Stimulated activated CD8-positive, alpha-beta memory T cell treated with anti-CD3 and anti-CD28 coated beads, Interleukin-15, amount 100 ng/mL, for 1 hour (primary cell): ENCODE data around the gene EPHA3.

ENCODE experiments used
- DNase-seq: peaks from one replicate; pipeline ENCODE4 v3.0.0-alpha.2; 2020; ENCODE audit warnings: low read depth

The EPHA3 gene

DNA sequence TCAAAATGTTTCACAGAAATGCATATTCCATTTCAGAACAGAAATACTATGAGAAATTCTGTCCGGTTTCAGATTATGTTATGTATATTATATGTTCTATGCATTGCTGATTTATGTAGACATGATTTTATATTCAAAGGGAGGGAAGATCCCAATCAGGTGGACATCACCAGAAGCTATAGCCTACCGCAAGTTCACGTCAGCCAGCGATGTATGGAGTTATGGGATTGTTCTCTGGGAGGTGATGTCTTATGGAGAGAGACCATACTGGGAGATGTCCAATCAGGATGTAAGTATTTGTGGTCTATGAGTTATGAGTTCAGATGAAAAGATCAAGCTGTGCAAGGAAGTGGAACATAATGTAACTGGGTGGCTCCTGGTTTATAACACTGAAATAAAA, 341.7 kb downstream of the EPHA3 start:
- DNase-seq = no peak

DNA sequence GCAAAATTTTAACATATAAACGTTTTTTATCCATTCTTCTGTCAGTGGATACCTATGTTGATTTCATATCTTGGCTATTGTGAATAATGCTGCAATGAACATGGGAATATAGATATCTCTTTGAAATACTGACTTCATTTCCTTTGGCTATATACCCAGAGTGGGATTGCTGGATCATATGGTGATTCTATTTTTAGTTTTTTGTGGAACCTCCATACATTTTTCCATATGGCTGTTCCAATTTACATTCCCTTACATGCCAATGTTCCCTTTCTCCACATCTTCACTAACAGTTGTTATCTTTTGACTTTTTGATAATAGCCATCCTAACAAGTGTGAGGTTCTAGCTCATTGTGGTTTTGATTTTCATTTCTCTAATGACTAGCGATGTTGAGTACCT, 344.6 kb downstream of the EPHA3 start:
- DNase-seq = no peak

DNA sequence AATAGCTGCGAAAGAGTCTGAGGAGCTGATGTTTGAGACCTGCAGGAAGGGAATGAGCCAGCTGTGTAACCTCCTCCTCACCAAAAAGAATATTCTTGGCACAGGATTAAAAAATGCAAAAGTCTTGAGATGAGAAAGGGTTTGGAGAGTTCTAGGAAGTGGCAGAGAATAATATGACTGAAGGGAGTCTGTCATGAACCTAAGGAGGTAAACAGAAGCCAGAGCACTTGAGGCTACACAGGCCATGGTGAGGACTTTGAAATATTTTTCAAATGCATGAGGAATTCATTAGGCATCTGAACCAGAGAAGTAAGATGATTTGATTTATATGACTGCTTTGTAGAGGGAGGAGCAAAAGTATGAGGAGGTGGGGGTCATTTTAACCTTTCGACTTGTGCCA, 347.8 kb downstream of the EPHA3 start:
- DNase-seq = no peak

DNA sequence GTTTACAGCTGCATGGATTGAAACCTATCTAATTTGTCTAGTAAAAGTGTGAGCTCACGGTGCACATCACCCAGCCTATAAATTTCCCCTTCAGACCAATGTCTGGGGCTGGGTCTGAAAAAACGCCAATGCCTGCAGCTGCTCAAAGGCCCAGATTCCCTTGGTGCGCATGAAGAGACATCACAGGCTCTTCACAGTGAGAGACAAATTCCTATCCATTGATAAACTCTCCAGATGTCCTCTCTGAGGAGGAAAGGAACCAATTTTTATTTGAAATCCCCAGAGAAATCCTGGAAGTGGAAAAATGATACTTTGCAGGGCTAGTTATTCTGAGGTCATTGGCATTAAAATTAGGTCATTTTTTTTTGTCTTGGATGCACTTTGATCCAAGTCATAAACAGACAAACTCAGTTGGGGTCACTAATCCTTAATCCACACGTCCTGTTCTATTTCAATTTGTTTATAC, 360.5 kb downstream of the EPHA3 start:
- no peak for DNase-seq

DNA sequence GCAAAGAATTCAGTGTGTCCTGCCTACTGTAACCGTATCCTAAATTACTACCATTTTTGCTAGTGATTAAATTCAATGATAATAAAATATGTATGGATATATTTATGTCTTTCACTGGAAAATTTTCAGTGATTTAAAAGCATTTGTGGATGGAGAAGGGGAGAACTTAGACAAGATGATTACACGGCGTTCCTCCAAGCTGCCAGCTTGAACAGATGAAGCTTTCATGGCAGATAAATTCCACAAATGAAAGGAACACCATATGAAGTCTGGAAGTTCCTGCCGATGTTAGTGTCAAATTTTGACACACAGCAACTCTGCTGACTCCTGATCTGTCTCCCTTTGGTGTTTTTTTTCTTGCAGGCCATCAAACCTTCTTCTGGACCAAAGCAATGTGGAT, 364.7 kb downstream of the EPHA3 start:
- no peak for DNase-seq

DNA sequence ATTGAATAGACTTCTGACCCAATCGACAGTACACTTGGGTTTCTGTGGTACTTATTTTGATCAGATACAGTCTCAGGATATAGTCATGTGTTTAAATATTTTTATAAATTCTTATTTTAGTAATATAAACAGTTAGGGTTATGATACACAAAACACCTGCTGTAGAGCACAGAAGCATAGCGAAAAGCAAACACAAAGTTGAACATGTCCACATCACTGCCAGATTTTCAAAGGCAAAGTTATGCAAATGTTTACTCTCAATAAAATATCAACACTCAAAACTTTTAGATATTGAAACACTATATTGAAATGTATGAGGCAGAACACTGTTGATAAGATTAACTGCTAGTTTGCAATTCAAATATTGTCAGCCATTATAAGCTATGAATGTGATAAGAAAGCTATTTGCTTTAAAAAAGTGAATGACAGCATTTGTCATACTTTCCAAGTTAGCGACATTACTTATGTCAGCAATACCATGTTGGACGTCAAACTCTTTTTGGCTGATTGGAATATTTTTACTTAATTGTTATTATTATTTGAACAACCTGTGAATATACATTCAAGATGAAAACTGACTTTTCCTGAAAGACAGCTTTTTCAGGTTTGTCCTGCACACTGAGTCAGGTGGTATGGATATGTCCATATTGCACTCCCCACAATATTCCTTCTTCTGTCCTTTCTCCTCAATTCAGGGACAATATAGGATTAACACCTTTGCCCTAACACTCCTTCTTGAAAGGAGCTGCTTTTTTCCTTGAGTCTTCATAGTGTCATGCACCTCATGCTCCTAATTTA, 367.1 kb downstream of the EPHA3 start:
- DNase-seq = no peak

DNA sequence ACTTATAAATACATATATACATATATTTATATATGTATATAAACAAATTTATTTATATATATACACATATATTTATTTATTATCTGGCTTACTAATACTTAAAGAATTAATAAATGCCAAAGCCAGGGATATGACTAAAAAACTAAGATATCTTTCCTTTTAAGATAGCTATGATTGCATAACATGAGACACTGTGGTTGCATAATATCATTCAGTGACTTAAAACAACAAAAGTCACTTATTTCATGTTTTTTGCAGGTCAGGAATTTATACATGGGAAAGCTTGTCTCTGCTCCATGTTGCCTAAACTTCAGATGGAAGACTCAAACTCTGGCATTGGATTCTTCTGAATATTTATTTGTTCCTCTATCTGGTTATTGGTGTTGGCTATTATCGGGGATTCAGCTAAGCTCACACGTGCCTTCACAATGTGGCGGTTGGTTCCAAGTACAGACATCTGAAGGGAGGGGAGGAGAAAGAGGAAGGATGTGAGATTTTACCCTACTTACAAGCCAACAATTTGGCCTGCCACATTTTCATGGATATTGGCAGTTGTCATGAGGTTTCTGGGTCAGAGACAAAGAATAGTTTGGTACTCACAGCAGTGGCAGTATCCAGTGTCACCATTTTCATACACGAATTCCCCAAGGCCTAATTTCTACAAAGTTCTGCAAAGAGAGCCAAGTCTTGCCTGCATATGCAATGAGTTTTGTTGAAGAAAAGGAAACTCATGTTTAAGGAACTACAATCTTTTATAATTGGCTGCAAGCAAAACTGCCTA, 381.6 kb downstream of the EPHA3 start:
- DNase-seq = no peak

DNA sequence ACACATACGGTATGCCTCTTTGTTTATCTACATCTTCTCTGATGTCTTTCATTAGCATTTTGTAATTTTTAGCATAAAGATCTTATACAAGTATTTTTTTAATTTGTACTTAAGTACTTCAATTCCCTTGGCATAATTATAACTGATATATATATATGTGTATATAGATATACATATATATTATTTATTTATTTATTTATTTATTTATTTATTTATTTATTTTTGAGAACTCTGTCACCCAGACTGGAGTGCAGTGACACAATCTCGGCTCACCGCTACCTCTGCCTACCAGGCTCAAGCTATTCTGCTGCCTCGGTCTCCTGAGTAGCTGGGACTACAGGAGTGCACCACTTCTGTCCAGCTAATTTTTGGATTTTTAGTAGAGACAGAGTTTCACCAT, 382.7 kb downstream of the EPHA3 start:
- no peak for DNase-seq

DNA sequence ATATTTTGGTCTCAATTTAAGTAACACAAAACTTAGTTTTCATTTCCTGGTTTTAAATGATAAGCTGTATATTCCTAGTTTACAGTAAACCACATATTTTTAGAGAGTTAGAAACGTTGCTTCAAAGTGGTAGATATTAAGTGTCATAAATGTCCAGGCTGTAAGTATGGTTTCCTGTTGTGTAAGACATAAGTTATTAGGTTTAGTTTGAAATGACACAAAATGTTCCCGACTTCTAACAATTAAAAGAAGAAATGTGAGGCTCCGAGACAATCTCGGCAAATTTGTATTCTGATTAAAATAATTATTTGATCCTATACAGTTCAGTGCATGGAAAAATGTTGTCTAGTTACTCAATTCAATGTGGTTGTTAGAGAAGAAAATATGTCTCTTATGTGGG, 387.3 kb downstream of the EPHA3 start:
- no peak for DNase-seq

DNA sequence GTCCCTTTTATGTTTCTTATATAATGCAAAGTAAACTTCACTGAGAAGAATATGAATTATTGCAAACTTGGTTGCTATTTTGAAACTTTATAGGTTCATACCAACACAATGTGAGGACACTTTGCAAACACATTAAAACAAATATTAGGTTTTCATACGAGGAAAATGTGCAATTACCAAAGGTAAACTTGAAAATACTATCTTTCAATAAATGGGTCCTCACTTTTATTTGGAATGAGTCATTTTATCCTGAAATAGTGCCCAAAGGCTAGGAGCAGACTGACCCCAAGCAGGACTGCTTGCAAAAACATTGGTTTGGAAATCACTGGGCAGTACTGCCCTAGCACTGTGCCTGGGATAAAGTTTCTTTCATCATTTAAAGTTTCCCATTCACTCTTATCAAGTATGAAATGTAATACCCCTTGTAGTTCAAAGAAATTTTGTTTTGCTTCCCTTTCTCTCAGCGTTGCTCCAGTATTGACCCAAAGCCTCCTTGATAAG, 396.5 kb downstream of the EPHA3 start:
- no peak for DNase-seq

DNA sequence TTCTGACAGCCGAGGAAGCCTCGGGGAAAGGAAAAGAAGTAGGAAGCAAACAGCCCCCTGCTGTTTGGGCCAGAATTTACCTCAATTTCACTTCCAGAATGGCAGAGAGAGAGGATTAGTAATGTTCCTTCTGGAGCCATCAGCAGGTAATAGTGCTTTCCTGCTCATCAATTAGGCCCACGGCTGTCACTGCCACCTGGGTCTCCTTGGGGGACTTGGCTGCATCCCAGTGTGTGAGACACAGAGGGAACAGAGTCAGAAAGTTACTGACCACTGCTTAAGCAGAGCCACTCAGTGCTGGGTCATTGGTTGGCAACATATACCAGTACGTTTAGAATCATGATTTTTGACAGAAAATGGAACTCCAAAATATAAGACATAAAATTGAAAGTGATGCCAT, 397.0 kb downstream of the EPHA3 start:
- no peak for DNase-seq

DNA sequence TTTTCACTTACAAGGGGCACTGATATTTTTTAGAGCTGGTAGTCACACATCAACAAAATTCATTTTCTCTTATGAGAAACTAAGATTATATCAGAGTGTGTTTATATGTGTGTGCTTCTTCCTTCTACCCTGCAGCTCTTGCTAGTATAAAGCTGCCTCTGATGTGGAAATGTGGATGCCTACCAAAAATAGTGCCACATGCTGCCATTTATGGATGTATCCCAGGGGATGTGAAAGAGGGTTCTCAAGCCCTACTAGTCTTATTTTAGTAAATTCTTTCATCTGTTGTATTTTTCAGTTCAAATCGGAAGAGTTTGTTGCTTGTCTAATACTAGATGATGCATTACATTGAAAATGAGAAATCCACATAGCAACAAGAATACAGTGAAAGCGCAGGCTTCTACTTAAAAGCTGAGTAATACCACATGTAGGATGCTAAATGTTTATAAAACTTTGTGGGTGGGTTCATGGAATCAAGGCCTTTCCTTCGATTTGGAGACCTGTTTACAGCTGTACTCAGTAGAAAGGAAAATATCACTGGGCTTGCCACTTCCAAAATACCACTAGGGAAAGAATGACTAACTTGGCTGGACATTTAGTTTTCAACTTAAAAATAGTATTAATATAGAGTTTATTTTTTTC, 399.2 kb downstream of the EPHA3 start:
- no peak for DNase-seq

DNA sequence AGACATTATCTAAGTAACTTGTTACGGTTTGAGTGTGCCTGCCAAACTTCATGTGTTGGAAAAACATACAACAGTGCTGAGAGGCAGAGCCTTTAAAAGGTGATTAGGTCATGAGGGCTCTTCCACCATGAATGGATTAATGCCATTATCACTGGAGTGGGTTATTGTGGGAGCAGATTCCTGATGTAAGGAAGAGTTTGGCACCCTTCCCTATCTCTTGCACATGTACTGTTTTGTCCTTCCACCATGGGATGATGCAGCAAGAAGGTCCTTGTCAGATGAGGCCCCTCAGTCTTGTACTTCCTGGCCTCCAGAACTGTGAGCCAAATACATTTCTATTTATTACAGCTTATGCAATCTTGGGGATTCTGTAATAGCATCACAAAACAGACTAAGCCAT, 413.9 kb downstream of the EPHA3 start:
- DNase-seq = no peak

DNA sequence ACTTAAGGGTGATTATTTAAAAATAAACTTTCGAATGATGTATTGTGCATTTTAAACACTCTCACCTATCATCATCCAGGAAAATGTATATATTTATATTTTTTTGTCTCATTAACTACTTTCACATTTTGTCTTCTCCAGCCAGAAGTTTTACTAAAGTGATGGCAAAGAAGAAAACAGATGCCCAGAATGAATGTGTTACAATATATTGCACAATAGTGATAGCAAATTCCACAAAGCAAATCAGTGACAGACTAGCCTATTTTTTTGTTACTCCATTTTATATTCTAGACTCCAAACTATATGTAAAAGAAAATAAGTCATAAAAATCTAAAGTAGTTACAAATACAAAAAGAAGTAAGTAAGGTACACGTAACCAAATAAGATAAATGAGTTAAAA, 414.7 kb downstream of the EPHA3 start:
- DNase-seq = no peak

DNA sequence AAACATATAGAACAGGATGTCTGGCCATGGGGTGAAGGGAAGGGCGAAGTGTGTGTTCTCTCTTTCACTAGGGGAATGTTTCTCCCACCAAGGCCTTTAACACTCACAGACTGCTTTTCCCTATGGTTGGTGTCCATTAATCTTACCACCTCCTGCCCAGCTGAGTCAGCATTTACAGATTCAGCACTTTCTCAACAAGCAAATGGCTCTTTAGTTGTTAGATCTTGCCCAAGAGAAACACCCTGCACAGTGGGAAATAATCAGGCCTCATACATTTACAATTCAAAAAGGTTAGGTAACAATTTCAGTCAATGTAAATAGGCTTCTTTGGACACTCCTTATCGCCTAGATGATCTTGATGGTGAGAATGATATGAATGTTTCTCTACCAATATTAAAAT, 418.2 kb downstream of the EPHA3 start:
- no peak for DNase-seq

DNA sequence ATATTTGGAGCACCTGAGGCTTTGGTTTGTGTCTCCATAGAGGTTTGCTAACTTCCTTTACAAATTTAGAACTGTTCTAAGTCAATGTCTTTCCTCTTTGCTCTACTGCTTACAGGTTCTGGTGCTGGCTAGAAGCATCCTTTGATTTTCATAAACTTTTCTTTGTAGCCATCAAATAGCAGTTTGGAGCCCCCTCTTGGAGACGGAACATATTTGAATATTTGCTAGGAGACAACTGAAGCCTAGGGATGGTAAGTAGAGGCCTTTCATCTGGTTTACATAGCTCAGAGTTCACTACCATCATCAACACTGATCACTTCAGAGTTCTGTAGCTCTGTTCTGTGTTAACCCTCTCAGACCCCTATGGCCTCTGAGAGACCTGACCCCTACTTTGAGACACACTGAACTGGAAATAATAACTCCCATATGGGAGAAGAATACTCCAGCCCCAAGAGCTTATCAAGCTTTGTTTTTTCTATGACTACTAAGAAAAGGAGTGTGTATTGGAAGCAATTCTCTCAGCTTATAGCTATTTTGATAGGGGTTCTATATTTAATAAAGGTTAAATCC, 420.4 kb downstream of the EPHA3 start:
- DNase-seq = no peak
